ENCODE measurements around the gene MKNK1.

GRCh38 chr1:46585312-46585938 lies 18.6 kb downstream of the MKNK1 start:
- no peak for TF ChIP-seq CTCF (IDR thresholded peaks at IDR 0.05; ENCODE audit: insufficient read depth, low read length, poor library complexity, severe bottlenecking)
- no peak for TF ChIP-seq EZH2phosphoT487 (conservative IDR thresholded peaks at IDR 0.05; ENCODE audit: low read length)
